VCaP (cell line): ENCODE measurements around the gene CALN1.
"Not testable (repeated sequence)": the region's sequence is repeated elsewhere in the genome, so short reads cannot be mapped to it uniquely, and the experiment has no call there.

Source experiments
- H3K27ac ChIP-seq: fragments of 450-650 bp; 2 replicates; pipeline ENCODE4 v1.5.1; 2017
- TF ChIP-seq, protein P1 (sequence below): fragments of 450-650 bp; conservative IDR thresholded peaks from 2 replicates; pipeline ENCODE4 v1.5.1; 2017; ENCODE audit warnings: mild to moderate bottlenecking, moderate library complexity

Gene CALN1

DNA sequence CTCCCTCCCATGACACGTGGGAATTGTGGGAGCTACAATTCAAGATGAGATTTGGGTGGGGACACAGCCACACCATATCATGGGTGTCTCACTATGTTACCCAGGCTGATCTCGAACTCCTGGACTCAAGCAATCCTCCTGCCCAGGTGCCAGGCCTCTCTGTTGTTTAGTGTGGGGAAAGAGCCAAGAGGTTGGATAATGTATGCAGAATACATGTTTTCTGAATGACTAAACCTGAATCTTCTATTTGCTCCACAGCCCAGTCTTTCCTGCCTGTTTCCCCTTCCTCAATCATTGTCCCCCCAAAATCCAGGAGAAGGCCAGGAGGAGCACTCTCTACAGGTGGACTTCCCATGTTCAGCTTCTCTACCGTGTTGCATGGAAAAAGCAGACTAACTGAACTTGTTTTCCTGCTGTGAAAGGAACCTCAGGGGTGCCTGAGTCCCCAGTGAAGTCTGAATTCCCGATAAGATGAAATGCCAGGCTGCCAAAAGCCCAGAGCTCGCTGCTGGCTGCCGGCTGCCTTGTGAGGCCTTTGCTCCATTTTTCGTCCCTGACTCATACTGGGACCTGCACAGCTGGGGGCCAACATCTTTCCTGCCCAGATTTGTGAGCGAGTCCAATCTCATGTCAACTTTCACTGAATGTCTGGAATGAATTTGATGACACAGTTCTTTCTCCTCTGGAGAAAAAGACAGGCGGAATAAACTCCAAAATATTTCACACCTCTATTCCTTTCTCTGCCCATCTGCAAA, 588.0 kb downstream of the CALN1 start:
- TF ChIP-seq, protein P1, sequence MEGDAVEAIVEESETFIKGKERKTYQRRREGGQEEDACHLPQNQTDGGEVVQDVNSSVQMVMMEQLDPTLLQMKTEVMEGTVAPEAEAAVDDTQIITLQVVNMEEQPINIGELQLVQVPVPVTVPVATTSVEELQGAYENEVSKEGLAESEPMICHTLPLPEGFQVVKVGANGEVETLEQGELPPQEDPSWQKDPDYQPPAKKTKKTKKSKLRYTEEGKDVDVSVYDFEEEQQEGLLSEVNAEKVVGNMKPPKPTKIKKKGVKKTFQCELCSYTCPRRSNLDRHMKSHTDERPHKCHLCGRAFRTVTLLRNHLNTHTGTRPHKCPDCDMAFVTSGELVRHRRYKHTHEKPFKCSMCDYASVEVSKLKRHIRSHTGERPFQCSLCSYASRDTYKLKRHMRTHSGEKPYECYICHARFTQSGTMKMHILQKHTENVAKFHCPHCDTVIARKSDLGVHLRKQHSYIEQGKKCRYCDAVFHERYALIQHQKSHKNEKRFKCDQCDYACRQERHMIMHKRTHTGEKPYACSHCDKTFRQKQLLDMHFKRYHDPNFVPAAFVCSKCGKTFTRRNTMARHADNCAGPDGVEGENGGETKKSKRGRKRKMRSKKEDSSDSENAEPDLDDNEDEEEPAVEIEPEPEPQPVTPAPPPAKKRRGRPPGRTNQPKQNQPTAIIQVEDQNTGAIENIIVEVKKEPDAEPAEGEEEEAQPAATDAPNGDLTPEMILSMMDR = no peak
- H3K27ac ChIP-seq = no peak overlapping the region

DNA sequence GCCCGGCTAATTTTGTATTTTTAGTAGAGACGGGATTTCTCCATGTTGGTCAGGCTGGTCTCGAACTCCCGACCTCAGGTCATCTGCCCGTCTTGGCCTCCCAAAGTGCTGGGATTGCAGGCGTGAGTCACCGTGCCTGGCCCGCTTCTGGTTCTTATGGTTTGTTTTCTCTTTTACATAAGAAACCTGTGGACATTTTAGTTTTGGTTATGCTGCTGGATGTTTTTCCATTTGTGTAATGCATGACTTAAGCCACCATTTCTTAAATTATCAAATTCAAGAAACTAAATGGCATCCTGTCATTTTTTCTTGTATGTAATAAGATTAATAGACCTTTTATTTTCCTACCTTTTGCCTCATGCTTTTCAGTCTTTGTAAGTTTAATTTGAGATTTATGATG, 589.7 kb downstream of the CALN1 start:
- H3K27ac ChIP-seq = not testable (repeated sequence)

DNA sequence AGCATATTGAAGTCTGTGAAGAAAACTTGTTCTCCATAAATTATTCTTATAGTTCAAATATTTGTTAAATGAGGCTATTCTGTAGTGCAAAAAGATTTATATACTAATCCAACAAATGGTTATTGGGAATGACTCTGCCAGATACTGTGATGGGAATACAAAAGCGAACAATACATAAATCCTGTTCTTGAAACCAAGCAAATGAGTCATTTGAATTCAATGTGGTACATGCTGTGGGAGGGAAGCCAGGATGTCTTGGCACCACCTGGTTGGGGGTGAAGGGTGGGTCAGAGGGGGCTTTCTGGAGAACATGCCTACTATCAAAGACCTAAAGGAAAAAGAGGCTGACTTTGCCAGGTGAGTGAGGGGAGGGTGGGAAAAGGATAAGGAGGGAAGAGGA, 594.2 kb downstream of the CALN1 start:
- TF ChIP-seq, protein P1 = no peak

DNA sequence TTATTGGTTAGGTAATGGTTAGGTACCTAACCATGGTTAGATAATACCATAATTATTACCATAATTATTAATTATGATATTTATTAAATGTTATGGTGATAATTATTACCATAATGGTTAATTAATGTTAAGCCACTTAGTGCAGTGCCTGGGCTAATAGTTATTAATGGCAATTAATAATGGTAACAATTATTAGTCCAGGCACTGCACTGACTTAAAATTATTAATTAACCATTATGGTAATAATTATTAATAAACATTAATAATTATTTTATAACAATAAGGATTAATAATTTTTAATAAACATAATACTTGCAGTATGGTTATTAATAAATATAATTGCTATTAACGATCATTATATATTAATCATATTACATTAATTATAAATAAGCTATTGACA, 604.0 kb downstream of the CALN1 start:
- TF ChIP-seq, protein P1 = no peak
- H3K27ac ChIP-seq = no peak overlapping the region

More for the DNA sequence above, 594.2 kb downstream of the CALN1 start:
- H3K27ac ChIP-seq = no peak overlapping the region

DNA sequence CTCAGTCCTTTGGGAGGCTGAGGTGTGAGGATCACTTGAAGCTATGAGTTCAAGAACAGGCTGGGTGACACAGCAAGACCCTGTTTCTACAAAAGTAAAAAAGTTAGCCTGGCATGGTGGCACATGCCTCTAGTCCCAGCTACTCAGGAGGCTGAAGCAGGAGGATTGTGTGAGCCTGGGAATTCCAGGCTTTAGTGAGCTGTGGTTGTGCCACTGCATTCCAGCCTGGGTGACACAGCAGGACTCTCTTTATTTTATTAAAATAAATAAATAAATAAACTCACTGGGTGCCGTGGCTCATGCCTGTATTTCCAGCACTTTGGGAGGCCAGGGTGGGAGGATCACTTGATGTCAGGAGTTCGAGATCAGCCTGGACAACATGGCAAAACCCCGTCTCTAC, 607.9 kb downstream of the CALN1 start:
- TF ChIP-seq, protein P1 = no peak
- no peak overlapping the region for H3K27ac ChIP-seq

DNA sequence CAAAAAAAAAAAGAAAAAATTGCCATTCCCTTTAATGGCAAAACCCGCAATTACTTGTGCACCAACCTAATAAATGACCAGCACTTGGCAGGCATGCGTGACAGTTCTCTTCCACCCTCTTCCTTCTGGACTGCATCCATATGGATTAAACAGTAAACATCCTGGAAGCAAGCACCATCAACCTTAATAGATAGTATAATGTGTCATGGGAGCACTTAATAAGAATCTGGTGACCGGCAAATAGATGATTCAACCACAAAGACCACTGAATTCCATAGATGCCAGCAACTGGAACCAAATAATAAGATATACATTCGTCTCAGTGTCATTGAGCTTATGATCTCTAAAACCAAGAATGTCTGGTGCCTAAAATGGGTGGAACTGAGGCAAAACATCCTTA, 610.2 kb downstream of the CALN1 start:
- H3K27ac ChIP-seq = no peak overlapping the region
- TF ChIP-seq, protein P1 = no peak

DNA sequence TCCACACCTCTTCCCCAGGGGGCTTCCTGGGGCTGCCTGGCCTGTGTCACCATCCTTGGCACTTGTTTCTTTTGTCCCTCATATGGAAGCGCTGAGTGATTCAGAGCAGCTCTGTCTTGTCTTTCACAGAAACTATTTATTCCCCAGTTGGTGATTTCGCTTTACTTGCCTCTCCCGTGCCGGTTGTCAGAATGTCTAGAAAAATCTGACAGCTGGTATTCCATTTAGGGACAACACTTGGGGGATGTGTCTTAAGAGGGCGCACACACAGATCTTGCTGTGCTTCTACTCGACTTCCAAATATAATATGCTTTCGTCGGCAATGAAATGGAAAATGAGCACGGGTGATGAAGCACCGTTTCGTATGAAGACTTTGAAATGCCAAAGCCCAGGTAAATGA, 611.8 kb downstream of the CALN1 start:
- no peak overlapping the region for H3K27ac ChIP-seq
- TF ChIP-seq, protein P1 = no peak

DNA sequence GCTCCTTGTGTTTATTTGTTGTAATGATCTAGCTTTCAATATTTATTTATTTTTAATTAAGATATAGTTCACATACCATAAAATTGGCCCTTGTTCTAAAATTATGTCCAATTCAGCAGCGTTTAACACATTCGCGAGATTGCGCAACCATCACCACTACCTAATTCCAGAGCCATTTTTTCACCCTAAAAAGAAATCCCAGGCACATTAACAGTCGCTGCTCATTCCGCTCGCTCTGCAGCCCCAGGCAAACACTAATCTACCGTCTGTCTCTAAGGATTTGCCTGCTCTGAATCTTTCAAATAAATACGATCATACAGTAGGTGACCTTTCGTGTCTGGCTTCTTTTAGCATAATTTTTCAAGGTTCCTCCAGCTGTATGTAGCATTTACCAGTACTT, 616.7 kb downstream of the CALN1 start:
- TF ChIP-seq, protein P1 = no peak
- H3K27ac ChIP-seq = no peak overlapping the region
